SU-DHL-6 (cell line): ENCODE data around the gene FAS.

Source experiments
- EZH2phosphoT487 ChIP-seq: fragments of 200-600 bp; sonication (generic), shearing (Covaris generic); conservative IDR thresholded peaks from 2 replicates; pipeline ENCODE4 v1.6.1; 2018; ENCODE audit warnings: mild to moderate bottlenecking, antibody characterized with exemption, low read length, moderate library complexity, mixed read lengths
- TF ChIP-seq, protein P1 (sequence below): fragments of 200-600 bp; sonication (generic); IDR thresholded peaks from one replicate; pipeline ENCODE4 v1.5.1; 2017; ENCODE audit warnings: antibody characterized with exemption, mild to moderate bottlenecking, low read length, moderate library complexity; ENCODE audit not compliant: insufficient read depth, poor library complexity, severe bottlenecking

DNA sequence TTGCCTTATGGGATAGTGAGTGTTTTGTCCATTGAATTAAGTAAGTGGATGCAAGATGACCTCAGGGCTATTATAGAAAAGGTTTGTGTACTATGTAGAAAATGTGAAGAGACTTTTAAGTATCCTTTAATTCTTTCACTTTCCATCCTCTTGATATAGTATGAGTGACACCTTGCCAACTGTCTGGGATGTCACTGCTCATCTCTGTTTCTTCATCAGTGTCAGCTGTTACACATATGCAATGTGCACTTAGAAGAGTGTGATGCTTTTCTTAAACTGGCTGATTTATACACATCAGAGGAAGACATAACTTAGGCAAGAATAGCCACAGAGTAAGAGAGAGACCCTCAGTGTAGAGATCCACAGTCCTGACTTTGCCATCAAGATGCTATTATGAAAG lies 29.3 kb upstream of the FAS start:
- TF ChIP-seq, protein P1, sequence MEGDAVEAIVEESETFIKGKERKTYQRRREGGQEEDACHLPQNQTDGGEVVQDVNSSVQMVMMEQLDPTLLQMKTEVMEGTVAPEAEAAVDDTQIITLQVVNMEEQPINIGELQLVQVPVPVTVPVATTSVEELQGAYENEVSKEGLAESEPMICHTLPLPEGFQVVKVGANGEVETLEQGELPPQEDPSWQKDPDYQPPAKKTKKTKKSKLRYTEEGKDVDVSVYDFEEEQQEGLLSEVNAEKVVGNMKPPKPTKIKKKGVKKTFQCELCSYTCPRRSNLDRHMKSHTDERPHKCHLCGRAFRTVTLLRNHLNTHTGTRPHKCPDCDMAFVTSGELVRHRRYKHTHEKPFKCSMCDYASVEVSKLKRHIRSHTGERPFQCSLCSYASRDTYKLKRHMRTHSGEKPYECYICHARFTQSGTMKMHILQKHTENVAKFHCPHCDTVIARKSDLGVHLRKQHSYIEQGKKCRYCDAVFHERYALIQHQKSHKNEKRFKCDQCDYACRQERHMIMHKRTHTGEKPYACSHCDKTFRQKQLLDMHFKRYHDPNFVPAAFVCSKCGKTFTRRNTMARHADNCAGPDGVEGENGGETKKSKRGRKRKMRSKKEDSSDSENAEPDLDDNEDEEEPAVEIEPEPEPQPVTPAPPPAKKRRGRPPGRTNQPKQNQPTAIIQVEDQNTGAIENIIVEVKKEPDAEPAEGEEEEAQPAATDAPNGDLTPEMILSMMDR = no peak
- no peak for TF ChIP-seq EZH2phosphoT487
